Gastrocnemius medialis (tissue), 4 donors: ENCODE measurements around the gene STX7.

ENCODE experiments used
- CTCF ChIP-seq, 5 experiments: fragments of 450-650 bp in 3 of 5; fragments of 200-600 bp in 2 of 5; sonication (generic) in 2 of 5; IDR thresholded peaks in 4 of 5; conservative IDR thresholded peaks in 1 of 5; 1 replicate in 4 of 5; 2 replicates in 1 of 5; pipeline ENCODE4 v1.5.1; 2016 to 2019; ENCODE audit warnings: antibody characterized with exemption in 5 of 5, mild to moderate bottlenecking in 3 of 5, moderate library complexity in 3 of 5
- POLR2A ChIP-seq, 2 donors: fragments of 450-650 bp; IDR thresholded peaks; one replicate each; pipeline ENCODE4 v1.6.1; 2017; ENCODE audit warnings: antibody characterized with exemption in 2 of 2, mild to moderate bottlenecking in 2 of 2, moderate library complexity in 2 of 2

GRCh38 chr6:132527791-132528190 lies 14.9 kb upstream of the STX7 start:
- TF ChIP-seq POLR2A (IDR thresholded peaks at IDR 0.05) (no peak), CTCF (IDR thresholded peaks at IDR 0.05 in 4 of 5, conservative IDR thresholded peaks at IDR 0.05 in 1 of 5) (no peak)
